Upper lobe of left lung (tissue), 6 donors: ENCODE data around the gene NCLN. TPM values are rescaled to one million over a fixed set of nuclear protein-coding genes. Genes with fewer than 3 reads are reported as not detected.

Source experiments
- ATAC-seq, 2 donors: fragments of 200-7000 bp; cut with Tn5 transposase; one replicate each; pipeline ENCODE4 v1.9.1; 2022; ENCODE audit warnings: mild to moderate bottlenecking in 2 of 2, moderate library complexity in 2 of 2; ENCODE audit not compliant: low FRiP score in 2 of 2
- DNase-seq, 2 donors: peaks; one replicate each; pipeline ENCODE4 v3.0.0-alpha.2; 2019 to 2020
- H3K27ac ChIP-seq, 4 donors: fragments of 200-600 bp; sonication (generic); one replicate each; pipeline ENCODE4 v1.5.1; 2016 to 2019
- H3K27me3 ChIP-seq, 4 donors: fragments of 200-600 bp; sonication (generic); one replicate each; pipeline ENCODE4 v1.5.1; 2017 to 2019
- H3K36me3 ChIP-seq, 4 donors: fragments of 200-600 bp; sonication (generic); one replicate each; pipeline ENCODE4 v1.5.1; 2016 to 2019
- H3K4me1 ChIP-seq, 4 donors: fragments of 200-600 bp; sonication (generic); one replicate each; pipeline ENCODE4 v1.5.1; 2018 to 2019
- H3K4me3 ChIP-seq, 4 donors: fragments of 200-600 bp; sonication (generic); one replicate each; pipeline ENCODE4 v1.5.1; 2017 to 2019; ENCODE audit warnings: mild to moderate bottlenecking in 2 of 4, moderate library complexity in 1 of 4
- H3K9me3 ChIP-seq, 4 donors: fragments of 200-600 bp; sonication (generic); one replicate each; pipeline ENCODE4 v1.5.1; 2018 to 2019
- EP300 ChIP-seq, 4 donors: sonication (generic); formaldehyde crosslinking; IDR thresholded peaks; one replicate each; pipeline ENCODE4 v1.5.1; 2017; ENCODE audit warnings: antibody characterized with exemption in 4 of 4, control low read depth in 2 of 4
- POLR2A ChIP-seq, 4 donors: fragments of 450-650 bp; IDR thresholded peaks; one replicate each; pipeline ENCODE4 v1.5.1; 2016 to 2017; ENCODE audit warnings: antibody characterized with exemption in 4 of 4, mild to moderate bottlenecking in 2 of 4
- POLR2AphosphoS5 ChIP-seq, 2 donors: sonication (generic); formaldehyde crosslinking; IDR thresholded peaks; one replicate each; pipeline ENCODE4 v1.5.1; 2017; ENCODE audit warnings: antibody characterized with exemption in 2 of 2
- whole genome bisulfite sequencing, 2 donors: methylation state at CpG; one replicate each; pipeline ENCODE4 v1.1.5; 2017 to 2018; 5-methylcytosine and 5-hydroxymethylcytosine counted together
- total RNA-seq, 6 donors: library from RNA; depleted of rRNA in 4 of 6; stranded (reverse); fragments of >200 nt in 4 of 6; gene quantifications; one replicate each; pipeline versions ENCODE4 v1.1.0 to v1.2.1, GENCODE V29; 2016 to 2021
- TF ChIP-seq, protein P1 (sequence below), 6 experiments: fragments of 450-650 bp in 4 of 6; fragments of 200-600 bp in 2 of 6; sonication (generic) in 2 of 6; IDR thresholded peaks; one replicate each; pipeline ENCODE4 v1.5.1; 2016 to 2019; ENCODE audit warnings: antibody characterized with exemption in 6 of 6
- donor health status: DM: no; HTN: no; CAD: no; lungs with moderate emphysema.
- donor health status: DM: no; HTN: yes; CAD: no; lungs with severe emphysema.

The NCLN gene
- total RNA-seq, 6 donors from 2014 or later: 35.6 to 87.0 (median 72.5) TPM

DNA sequence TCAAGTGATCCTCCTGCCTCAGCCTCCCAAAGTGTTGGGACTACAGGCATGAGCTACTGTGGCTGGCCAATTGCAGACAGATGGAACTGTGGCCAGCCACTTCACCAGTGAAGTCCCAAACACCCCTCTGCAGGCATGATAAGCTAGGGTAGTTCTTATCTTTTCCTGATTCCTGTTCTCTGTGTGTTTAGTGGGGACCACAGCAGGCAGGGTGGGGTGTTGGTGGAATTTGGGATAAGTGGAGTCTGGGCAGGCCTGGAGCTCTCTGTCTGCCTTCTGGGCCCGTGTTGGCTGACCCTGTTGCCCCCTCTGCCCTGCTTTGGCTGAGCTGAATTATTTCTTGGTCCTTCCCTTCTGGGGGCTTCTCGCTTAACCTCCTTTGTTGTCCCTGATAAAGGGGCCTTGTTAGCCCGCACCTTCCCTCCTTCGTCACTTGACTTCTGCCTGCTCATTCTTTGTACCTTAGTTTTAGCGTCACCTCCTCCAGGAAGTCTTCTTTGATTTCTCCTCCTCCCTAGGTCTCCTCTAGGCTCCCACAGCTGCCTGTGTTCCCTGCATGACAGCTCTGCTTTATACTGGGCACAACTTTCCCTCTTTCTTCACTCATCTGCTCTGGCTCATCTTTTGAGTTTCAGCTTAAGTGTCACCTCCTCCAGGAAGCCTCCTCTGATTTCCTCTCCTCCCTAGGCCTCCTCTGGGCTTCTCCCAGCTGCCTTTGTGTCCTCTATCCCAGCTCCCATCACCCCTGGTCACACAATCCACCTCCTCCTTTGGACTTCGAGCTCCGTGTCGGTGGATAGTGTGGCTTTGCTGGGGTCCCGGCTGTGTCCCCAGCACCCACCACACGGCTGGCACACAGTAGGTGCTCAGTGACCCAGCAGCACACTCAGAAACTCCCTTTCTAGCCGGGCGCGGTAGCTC lies 1.7 kb upstream of the NCLN start:
- ATAC-seq: no peak
- TF ChIP-seq POLR2A (IDR thresholded peaks at IDR 0.05): no peak
- TF ChIP-seq EP300 (IDR thresholded peaks at IDR 0.05): no peak
- TF ChIP-seq, protein P1, sequence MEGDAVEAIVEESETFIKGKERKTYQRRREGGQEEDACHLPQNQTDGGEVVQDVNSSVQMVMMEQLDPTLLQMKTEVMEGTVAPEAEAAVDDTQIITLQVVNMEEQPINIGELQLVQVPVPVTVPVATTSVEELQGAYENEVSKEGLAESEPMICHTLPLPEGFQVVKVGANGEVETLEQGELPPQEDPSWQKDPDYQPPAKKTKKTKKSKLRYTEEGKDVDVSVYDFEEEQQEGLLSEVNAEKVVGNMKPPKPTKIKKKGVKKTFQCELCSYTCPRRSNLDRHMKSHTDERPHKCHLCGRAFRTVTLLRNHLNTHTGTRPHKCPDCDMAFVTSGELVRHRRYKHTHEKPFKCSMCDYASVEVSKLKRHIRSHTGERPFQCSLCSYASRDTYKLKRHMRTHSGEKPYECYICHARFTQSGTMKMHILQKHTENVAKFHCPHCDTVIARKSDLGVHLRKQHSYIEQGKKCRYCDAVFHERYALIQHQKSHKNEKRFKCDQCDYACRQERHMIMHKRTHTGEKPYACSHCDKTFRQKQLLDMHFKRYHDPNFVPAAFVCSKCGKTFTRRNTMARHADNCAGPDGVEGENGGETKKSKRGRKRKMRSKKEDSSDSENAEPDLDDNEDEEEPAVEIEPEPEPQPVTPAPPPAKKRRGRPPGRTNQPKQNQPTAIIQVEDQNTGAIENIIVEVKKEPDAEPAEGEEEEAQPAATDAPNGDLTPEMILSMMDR (IDR thresholded peaks at IDR 0.05): no peak
- no peak for TF ChIP-seq POLR2AphosphoS5 (IDR thresholded peaks at IDR 0.05)

DNA sequence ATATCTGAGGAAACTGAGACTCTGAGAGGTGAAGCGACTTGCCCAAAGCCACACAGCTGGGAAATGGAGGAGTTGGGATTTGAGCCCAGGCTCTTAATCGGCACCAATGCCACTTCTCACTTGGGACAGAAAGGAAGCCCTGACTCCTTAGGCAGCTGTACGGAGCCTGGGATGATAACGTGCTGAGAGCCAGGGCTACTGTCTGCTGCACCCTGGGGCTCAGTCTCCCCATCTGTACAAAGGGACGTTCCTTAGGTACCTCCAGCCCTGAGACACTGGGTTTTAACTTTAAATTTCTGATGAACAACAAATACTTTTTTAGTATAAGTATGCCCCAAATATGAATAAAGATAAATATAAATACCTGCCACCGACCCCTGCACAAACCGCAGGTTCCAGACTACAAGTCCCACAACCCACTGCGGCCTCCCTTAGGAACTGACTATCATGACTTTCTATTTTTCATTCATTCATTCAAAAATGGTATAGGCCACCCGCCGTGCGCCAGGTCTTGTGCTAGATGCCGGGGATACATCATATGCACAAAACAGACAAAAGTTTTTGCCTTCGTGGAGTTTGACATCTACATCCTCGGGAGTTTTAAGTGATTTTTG lies 776 bp upstream of the NCLN start:
- Histone ChIP-seq H3K27me3 (no peaks in the 10 kb centered on the region), H3K27ac (peak overlapping the region; percentile 80 to 90 (median 83)), H3K4me1 (peaks cover 30 to 47% (median 39%) of the 10 kb centered on the region in 4 donors), H3K4me3 (peak overlapping the region in 3 of 4 donors; percentile 80 to 98 (median 83)), H3K9me3 (no peaks in the 10 kb centered on the region), H3K36me3 (peaks cover 0 to 7% (median 2%) of the 10 kb centered on the region in 4 donors)
- TF ChIP-seq POLR2A (IDR thresholded peaks at IDR 0.05): no peak
- no peak for TF ChIP-seq EP300 (IDR thresholded peaks at IDR 0.05)
- TF ChIP-seq, protein P1 (IDR thresholded peaks at IDR 0.05): no peak
- no peak for TF ChIP-seq POLR2AphosphoS5 (IDR thresholded peaks at IDR 0.05)
- ATAC-seq (peak; percentile 44 to 70), DNase-seq (peak in 1 of 2 donors; percentile 80)
- 15 to 17% methylated on average over 13 to 14 of the region's 14 CpGs for whole genome bisulfite sequencing, 2 donors

More for the DNA sequence above, 1.7 kb upstream of the NCLN start:
- H3K9me3 ChIP-seq: no peaks in the 10 kb centered on the region
- no peak overlapping the region for H3K4me3 ChIP-seq
- no peaks in the 10 kb centered on the region for H3K27me3 ChIP-seq
- peaks cover 30 to 40% (median 34%) of the 10 kb centered on the region in 4 donors for H3K4me1 ChIP-seq
- peaks cover 0 to 5% (median 2%) of the 10 kb centered on the region in 4 donors for H3K36me3 ChIP-seq
- 71 to 79% methylated on average over 13 of the region's 13 CpGs for WGBS, 2 donors
- no peak for DNase-seq
- H3K27ac ChIP-seq: peak overlapping the region in 2 of 4 donors; percentile 11 to 90

DNA sequence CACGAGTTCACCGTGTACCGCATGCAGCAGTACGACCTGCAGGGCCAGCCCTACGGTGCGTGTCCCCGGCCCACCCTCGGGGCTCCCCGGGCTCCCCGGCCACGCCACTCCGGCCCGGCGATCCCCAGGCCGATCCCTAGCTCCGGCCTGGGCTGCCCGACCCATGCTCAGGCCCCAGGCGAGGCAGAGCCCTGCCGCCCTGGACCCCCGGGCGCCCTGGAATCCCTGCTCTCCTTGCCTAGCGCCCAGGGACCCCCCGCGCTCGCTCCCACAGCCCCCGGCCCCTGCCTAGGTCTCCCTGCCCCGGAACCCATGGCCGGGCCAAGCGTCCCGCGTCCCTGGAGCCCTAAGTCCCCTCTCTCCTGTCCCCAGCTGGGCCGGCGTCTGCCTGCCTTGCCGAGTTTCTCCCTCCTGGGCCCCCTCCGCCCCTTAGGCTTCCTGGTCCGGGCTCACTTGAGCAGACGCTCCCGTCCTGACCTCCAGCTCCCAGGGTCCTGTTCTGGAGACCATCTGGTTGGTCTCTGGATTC lies 494 bp downstream of the NCLN start:
- Histone ChIP-seq H3K36me3 (peaks cover 0 to 7% (median 2%) of the 10 kb centered on the region in 4 donors), H3K27ac (peak overlapping the region; percentile 80 to 90 (median 83)), H3K27me3 (no peaks in the 10 kb centered on the region), H3K4me1 (peaks cover 30 to 47% (median 39%) of the 10 kb centered on the region in 4 donors), H3K9me3 (no peaks in the 10 kb centered on the region), H3K4me3 (peak overlapping the region; percentile 80 to 98 (median 84))
- WGBS, 2 donors: 0% methylated on average over 7 of the region's 38 CpGs; no CpG with 5 or more reads in 1 of the 2 donors
- TF ChIP-seq, protein P1 (IDR thresholded peaks at IDR 0.05): peak in 1 of 6 experiments; percentile 4
- no peak for TF ChIP-seq EP300 (IDR thresholded peaks at IDR 0.05)
- DNase-seq (no peak), ATAC-seq (peak in 1 of 2 donors; percentile 31)

DNA sequence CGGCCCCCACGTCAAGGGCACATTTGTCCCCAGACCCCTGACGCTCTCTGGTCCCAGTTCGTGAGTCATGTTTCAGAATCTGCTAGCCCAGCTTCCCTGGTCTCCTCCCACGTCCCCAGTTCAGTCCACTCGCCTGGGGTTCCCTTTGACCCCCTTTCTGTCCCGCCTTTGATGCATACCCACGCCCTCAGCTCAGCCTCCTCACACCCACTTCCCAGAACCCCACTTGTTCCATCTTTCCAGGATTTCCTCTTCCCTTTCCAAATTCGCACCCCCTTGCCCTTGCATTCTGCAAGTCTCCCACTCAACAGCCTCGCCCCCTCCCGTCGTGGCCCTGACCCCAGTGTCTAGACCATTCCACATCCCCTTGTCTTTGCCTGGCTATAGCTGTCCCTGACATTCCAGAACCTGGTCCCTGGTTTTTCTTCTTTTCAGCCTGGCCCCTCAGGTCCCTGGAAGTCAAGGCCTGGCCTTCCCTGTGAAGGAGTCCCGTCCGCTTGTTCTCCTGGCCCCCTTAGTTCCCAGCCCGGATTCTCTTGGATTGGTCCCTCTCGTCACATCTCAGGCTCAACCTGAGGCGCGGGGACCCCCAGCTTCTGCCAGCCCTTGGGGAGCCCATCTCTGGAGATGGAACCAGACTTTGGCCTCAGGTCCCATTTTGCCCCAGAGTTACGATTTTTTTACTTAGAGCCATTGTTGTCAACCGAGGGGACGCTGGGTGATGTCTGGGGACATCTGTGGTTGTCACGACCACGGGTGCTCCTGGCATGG lies 1.3 kb downstream of the NCLN start:
- Histone ChIP-seq H3K9me3 (no peaks in the 10 kb centered on the region), H3K4me1 (peaks cover 30 to 47% (median 39%) of the 10 kb centered on the region in 4 donors), H3K27me3 (no peaks in the 10 kb centered on the region), H3K27ac (peak overlapping the region in 3 of 4 donors; percentile 80 to 90 (median 82)), H3K4me3 (peak overlapping the region; percentile 80 to 98 (median 84)), H3K36me3 (peaks cover 0 to 9% (median 4%) of the 10 kb centered on the region in 4 donors)
- WGBS, 2 donors: 61 to 74% methylated on average over 23 of the region's 23 CpGs
- TF ChIP-seq EP300 (IDR thresholded peaks at IDR 0.05): no peak
- TF ChIP-seq POLR2AphosphoS5 (IDR thresholded peaks at IDR 0.05): no peak
- TF ChIP-seq, protein P1 (IDR thresholded peaks at IDR 0.05): no peak
- TF ChIP-seq POLR2A (IDR thresholded peaks at IDR 0.05): no peak
- DNase-seq (peak in 1 of 2 donors; percentile 28), ATAC-seq (no peak)
